HEK293 (cell line): ENCODE data around the gene WDR6.
A peak's percentile ranks its signal among the peaks of the same experiment; 100 is the strongest.

Experiments
- EGR2 ChIP-seq: fragments of 450-650 bp; formaldehyde crosslinking; IDR thresholded peaks from 2 replicates; pipeline ENCODE4 v1.5.1; 2016; ENCODE audit warnings: low read depth, missing biosample characterization, missing genetic modification characterization
- KLF1 ChIP-seq: fragments of 450-650 bp; formaldehyde crosslinking; IDR thresholded peaks from 2 replicates; pipeline ENCODE4 v1.5.1; 2016; ENCODE audit warnings: missing biosample characterization, missing genetic modification characterization
- KLF9 ChIP-seq: fragments of 450-650 bp; formaldehyde crosslinking; IDR thresholded peaks from 2 replicates; pipeline ENCODE4 v1.5.1; 2016; ENCODE audit warnings: missing biosample characterization, missing genetic modification characterization, low read depth
- MYNN ChIP-seq: fragments of 450-650 bp; formaldehyde crosslinking; IDR thresholded peaks from 2 replicates; pipeline ENCODE4 v1.5.1; 2016; ENCODE audit warnings: missing biosample characterization, missing genetic modification characterization, borderline replicate concordance
- TCF7L2 ChIP-seq: IDR thresholded peaks from 2 replicates; pipeline ENCODE4 v1.6.1; 2011; ENCODE audit warnings: low read depth, mild to moderate bottlenecking, inconsistent platforms, low read length, moderate library complexity, borderline replicate concordance
- TRIM28 ChIP-seq: IDR thresholded peaks from 2 replicates; pipeline ENCODE4 v1.6.1; 2011; ENCODE audit warnings: low read length, control low read depth, borderline replicate concordance
- YY1 ChIP-seq: fragments of 450-650 bp; formaldehyde crosslinking; IDR thresholded peaks from 2 replicates; pipeline ENCODE4 v1.5.1; 2018; ENCODE audit warnings: missing biosample characterization, missing genetic modification characterization
- YY2 ChIP-seq: fragments of 450-650 bp; formaldehyde crosslinking; IDR thresholded peaks from 2 replicates; pipeline ENCODE4 v1.5.1; 2016; ENCODE audit warnings: missing biosample characterization, missing genetic modification characterization
- ZBTB11 ChIP-seq: fragments of 450-650 bp; formaldehyde crosslinking; conservative IDR thresholded peaks from 2 replicates; pipeline ENCODE4 v1.5.1; 2016; ENCODE audit warnings: low read depth, missing biosample characterization, missing genetic modification characterization
- ZBTB8A ChIP-seq: fragments of 450-650 bp; formaldehyde crosslinking; IDR thresholded peaks from 2 replicates; pipeline ENCODE4 v1.5.1; 2016; ENCODE audit warnings: missing biosample characterization, missing genetic modification characterization
- ZNF112 ChIP-seq: fragments of 450-650 bp; formaldehyde crosslinking; IDR thresholded peaks from 2 replicates; pipeline ENCODE4 v1.5.0; 2017; ENCODE audit warnings: missing biosample characterization, missing genetic modification characterization
- ZNF175 ChIP-seq: fragments of 450-650 bp; formaldehyde crosslinking; IDR thresholded peaks from 2 replicates; pipeline ENCODE4 v1.5.1; 2016; ENCODE audit warnings: missing biosample characterization, missing genetic modification characterization
- ZNF202 ChIP-seq: fragments of 450-650 bp; formaldehyde crosslinking; IDR thresholded peaks from 2 replicates; pipeline ENCODE4 v1.5.1; 2016; ENCODE audit warnings: missing biosample characterization, missing genetic modification characterization, borderline replicate concordance
- ZNF211 ChIP-seq: fragments of 450-650 bp; formaldehyde crosslinking; IDR thresholded peaks from 2 replicates; pipeline ENCODE4 v1.5.1; 2016; ENCODE audit warnings: low read depth, missing biosample characterization, missing genetic modification characterization
- ZNF248 ChIP-seq: fragments of 450-650 bp; formaldehyde crosslinking; IDR thresholded peaks from 2 replicates; pipeline ENCODE4 v1.5.1; 2017; ENCODE audit warnings: missing biosample characterization, missing genetic modification characterization
- ZNF311 ChIP-seq: fragments of 450-650 bp; formaldehyde crosslinking; IDR thresholded peaks from 2 replicates; pipeline ENCODE4 v1.5.1; 2017; ENCODE audit warnings: missing biosample characterization, missing genetic modification characterization, borderline replicate concordance
- ZNF350 ChIP-seq: fragments of 450-650 bp; formaldehyde crosslinking; IDR thresholded peaks from 2 replicates; pipeline ENCODE4 v1.5.0; 2017; ENCODE audit warnings: missing biosample characterization, mild to moderate bottlenecking, missing genetic modification characterization
- ZNF362 ChIP-seq: fragments of 450-650 bp; formaldehyde crosslinking; IDR thresholded peaks from 2 replicates; pipeline ENCODE4 v1.5.1; 2016; ENCODE audit warnings: missing biosample characterization, missing genetic modification characterization
- ZNF391 ChIP-seq: fragments of 450-650 bp; formaldehyde crosslinking; IDR thresholded peaks from 2 replicates; pipeline ENCODE4 v1.5.1; 2016; ENCODE audit warnings: low read depth, missing biosample characterization, missing genetic modification characterization, borderline replicate concordance
- ZNF473 ChIP-seq: fragments of 450-650 bp; formaldehyde crosslinking; IDR thresholded peaks from 2 replicates; pipeline ENCODE4 v1.5.1; 2017; ENCODE audit warnings: missing biosample characterization, missing genetic modification characterization
- ZNF510 ChIP-seq: fragments of 450-650 bp; formaldehyde crosslinking; IDR thresholded peaks from 2 replicates; pipeline ENCODE4 v1.5.1; 2018; ENCODE audit warnings: mild to moderate bottlenecking, missing genetic modification characterization, missing biosample characterization; ENCODE audit not compliant: insufficient replicate concordance
- ZNF514 ChIP-seq: fragments of 450-650 bp; formaldehyde crosslinking; IDR thresholded peaks from 2 replicates; pipeline ENCODE4 v1.5.1; 2016; ENCODE audit warnings: missing biosample characterization, missing genetic modification characterization
- ZNF580 ChIP-seq: fragments of 450-650 bp; formaldehyde crosslinking; IDR thresholded peaks from 2 replicates; pipeline ENCODE4 v1.5.1; 2016; ENCODE audit warnings: missing biosample characterization, missing genetic modification characterization
- ZNF621 ChIP-seq: fragments of 450-650 bp; formaldehyde crosslinking; IDR thresholded peaks from 2 replicates; pipeline ENCODE4 v1.5.1; 2017; ENCODE audit warnings: missing biosample characterization, missing genetic modification characterization
- ZNF747 ChIP-seq: fragments of 450-650 bp; formaldehyde crosslinking; IDR thresholded peaks from 2 replicates; pipeline ENCODE4 v1.5.1; 2016; ENCODE audit warnings: missing biosample characterization, missing genetic modification characterization
- ZNF791 ChIP-seq: fragments of 450-650 bp; formaldehyde crosslinking; IDR thresholded peaks from 2 replicates; pipeline ENCODE4 v1.5.1; 2016; ENCODE audit warnings: missing biosample characterization, missing genetic modification characterization
- ZNF837 ChIP-seq: fragments of 450-650 bp; formaldehyde crosslinking; IDR thresholded peaks from 2 replicates; pipeline ENCODE4 v1.5.1; 2016; ENCODE audit warnings: missing biosample characterization, missing genetic modification characterization
- ZSCAN16 ChIP-seq: fragments of 450-650 bp; formaldehyde crosslinking; IDR thresholded peaks from 2 replicates; pipeline ENCODE4 v1.5.1; 2016; ENCODE audit warnings: missing biosample characterization, missing genetic modification characterization
- ZXDB ChIP-seq: fragments of 450-650 bp; formaldehyde crosslinking; IDR thresholded peaks from 2 replicates; pipeline ENCODE4 v1.5.1; 2016; ENCODE audit warnings: missing biosample characterization, missing genetic modification characterization
- TF ChIP-seq, protein P1 (sequence below): fragments of 450-650 bp; formaldehyde crosslinking; optimal IDR thresholded peaks from 2 replicates; pipeline ENCODE3; 2016; ENCODE audit warnings: missing biosample characterization, mild to moderate bottlenecking, missing genetic modification characterization
- TF ChIP-seq, protein P2 (sequence below): fragments of 450-650 bp; formaldehyde crosslinking; IDR thresholded peaks from 2 replicates; pipeline ENCODE4 v1.5.1; 2017; ENCODE audit warnings: missing biosample characterization, missing genetic modification characterization
- TF ChIP-seq, protein P3 (sequence below): fragments of 450-650 bp; formaldehyde crosslinking; IDR thresholded peaks from 2 replicates; pipeline ENCODE4 v1.5.1; 2016; ENCODE audit warnings: missing biosample characterization, missing genetic modification characterization

Gene WDR6

DNA sequence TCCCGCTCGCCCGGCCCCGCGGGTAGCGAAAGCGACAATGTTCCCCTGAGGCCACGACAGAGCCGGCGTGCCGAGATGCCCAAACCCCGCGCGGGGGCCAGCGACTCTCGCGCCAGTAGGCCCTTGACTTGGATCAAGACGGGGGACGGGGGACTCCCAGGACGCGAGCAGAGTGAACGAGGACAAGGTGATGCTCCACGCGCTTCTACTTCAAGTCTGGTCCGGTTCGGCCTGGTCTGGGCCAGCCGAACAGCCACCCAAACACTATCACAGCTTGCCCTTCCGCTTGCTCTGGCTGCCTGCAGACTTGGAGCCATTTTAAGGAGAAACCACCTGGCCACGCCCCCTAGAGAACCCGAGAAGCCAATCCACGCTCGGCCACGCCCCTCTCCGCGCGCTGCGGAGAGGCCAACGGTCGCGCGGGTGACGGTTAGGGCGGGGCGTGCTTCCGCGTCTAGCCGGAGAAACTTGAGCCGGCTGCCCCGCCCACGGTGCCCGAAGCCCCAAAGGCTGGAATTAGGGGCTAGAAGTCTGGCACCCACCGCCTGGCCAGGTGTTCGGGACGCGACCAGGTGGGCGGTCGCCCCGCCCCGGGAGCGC is 14.1 kb downstream of the WDR6 start (continued):
- TF ChIP-seq MYNN (tag by site-specific recombination): no peak
- TF ChIP-seq TRIM28: no peak; the same call in 1 of the 2 replicates
- 0 out of 2 replicates have a peak, but pooled peaks have one; percentile 56 for TF ChIP-seq ZNF391
- TF ChIP-seq ZNF112 (tag by site-specific recombination): no peak
- TF ChIP-seq, protein P1, sequence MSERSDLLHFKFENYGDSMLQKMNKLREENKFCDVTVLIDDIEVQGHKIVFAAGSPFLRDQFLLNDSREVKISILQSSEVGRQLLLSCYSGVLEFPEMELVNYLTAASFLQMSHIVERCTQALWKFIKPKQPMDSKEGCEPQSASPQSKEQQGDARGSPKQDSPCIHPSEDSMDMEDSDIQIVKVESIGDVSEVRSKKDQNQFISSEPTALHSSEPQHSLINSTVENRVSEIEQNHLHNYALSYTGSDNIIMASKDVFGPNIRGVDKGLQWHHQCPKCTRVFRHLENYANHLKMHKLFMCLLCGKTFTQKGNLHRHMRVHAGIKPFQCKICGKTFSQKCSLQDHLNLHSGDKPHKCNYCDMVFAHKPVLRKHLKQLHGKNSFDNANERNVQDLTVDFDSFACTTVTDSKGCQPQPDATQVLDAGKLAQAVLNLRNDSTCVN: peak; percentile 54
- TF ChIP-seq TCF7L2: no peak
- no peak for TF ChIP-seq ZNF175 (tag by site-specific recombination)
- TF ChIP-seq, protein P2, sequence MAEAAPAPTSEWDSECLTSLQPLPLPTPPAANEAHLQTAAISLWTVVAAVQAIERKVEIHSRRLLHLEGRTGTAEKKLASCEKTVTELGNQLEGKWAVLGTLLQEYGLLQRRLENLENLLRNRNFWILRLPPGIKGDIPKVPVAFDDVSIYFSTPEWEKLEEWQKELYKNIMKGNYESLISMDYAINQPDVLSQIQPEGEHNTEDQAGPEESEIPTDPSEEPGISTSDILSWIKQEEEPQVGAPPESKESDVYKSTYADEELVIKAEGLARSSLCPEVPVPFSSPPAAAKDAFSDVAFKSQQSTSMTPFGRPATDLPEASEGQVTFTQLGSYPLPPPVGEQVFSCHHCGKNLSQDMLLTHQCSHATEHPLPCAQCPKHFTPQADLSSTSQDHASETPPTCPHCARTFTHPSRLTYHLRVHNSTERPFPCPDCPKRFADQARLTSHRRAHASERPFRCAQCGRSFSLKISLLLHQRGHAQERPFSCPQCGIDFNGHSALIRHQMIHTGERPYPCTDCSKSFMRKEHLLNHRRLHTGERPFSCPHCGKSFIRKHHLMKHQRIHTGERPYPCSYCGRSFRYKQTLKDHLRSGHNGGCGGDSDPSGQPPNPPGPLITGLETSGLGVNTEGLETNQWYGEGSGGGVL: no peak
- TF ChIP-seq, protein P3, sequence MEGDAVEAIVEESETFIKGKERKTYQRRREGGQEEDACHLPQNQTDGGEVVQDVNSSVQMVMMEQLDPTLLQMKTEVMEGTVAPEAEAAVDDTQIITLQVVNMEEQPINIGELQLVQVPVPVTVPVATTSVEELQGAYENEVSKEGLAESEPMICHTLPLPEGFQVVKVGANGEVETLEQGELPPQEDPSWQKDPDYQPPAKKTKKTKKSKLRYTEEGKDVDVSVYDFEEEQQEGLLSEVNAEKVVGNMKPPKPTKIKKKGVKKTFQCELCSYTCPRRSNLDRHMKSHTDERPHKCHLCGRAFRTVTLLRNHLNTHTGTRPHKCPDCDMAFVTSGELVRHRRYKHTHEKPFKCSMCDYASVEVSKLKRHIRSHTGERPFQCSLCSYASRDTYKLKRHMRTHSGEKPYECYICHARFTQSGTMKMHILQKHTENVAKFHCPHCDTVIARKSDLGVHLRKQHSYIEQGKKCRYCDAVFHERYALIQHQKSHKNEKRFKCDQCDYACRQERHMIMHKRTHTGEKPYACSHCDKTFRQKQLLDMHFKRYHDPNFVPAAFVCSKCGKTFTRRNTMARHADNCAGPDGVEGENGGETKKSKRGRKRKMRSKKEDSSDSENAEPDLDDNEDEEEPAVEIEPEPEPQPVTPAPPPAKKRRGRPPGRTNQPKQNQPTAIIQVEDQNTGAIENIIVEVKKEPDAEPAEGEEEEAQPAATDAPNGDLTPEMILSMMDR (tag by site-specific recombination): no peak
- peak; percentile 43; the same call in 1 of the 2 replicates for TF ChIP-seq YY2 (tag by site-specific recombination)
- no peak for TF ChIP-seq ZNF248 (tag by site-specific recombination)
- peak; percentile 94 for TF ChIP-seq ZBTB8A (tag by site-specific recombination)
- peak; percentile 94; the same call in 1 of the 2 replicates for TF ChIP-seq KLF1
- 0 out of 2 replicates have a peak, but pooled peaks have one; percentile 30 for TF ChIP-seq ZNF837 (tag by site-specific recombination)
- peak; percentile 29 for TF ChIP-seq ZNF580 (tag by site-specific recombination)
- peak; percentile 60; the same call in 1 of the 2 replicates for TF ChIP-seq ZXDB
- TF ChIP-seq ZBTB11 (tag by site-specific recombination): peak; percentile 31
- TF ChIP-seq EGR2 (tag by site-specific recombination): no peak
- TF ChIP-seq ZNF311: no peak
- TF ChIP-seq ZNF791 (tag by site-specific recombination): no peak
- no peak for TF ChIP-seq ZNF202 (tag by site-specific recombination)
- TF ChIP-seq ZNF747 (tag by site-specific recombination): no peak
- TF ChIP-seq ZNF362 (tag by site-specific recombination): no peak
- no peak for TF ChIP-seq ZNF510 (tag by site-specific recombination)
- TF ChIP-seq YY1 (tag by site-specific recombination): peak; percentile 35; the same call in 1 of the 2 replicates
- no peak for TF ChIP-seq ZSCAN16 (tag by site-specific recombination)
- no peak for TF ChIP-seq ZNF211 (tag by site-specific recombination)
- TF ChIP-seq ZNF621 (tag by site-specific recombination): no peak
- TF ChIP-seq KLF9 (tag by site-specific recombination): peak; percentile 97
- no peak for TF ChIP-seq ZNF514 (tag by site-specific recombination)
- TF ChIP-seq ZNF350 (tag by site-specific recombination): no peak
- TF ChIP-seq ZNF473 (tag by site-specific recombination): no peak
